Adrenal gland (tissue), 12 donors: ENCODE measurements around the gene PRKCZ. TPM values are rescaled to one million over a fixed set of nuclear protein-coding genes. Genes with fewer than 3 reads are reported as not detected.

ENCODE experiments used
- DNase-seq, 7 donors: peaks; one replicate each; pipeline ENCODE4 v3.0.0-alpha.2; 2019 to 2020
- H3K27ac ChIP-seq, 5 donors: fragments of 200-600 bp; sonication (generic) in 4 of 5; 1 replicate in 3 of 5; 2 replicates in 2 of 5; pipeline versions ENCODE4 v1.5.1 to v1.8.0; 2016 to 2020; ENCODE audit warnings: mild to moderate bottlenecking in 1 of 5
- H3K27me3 ChIP-seq: fragments of 200-600 bp; 2 replicates; pipeline ENCODE4 v1.8.0; 2021
- H3K36me3 ChIP-seq, 2 donors: fragments of 200-600 bp; replicated peaks in 1 of 2; 1 replicate in 1 of 2; 2 replicates in 1 of 2; pipeline versions ENCODE4 v1.5.1 to v1.8.0; 2018 to 2022
- H3K4me1 ChIP-seq, 2 donors: fragments of 200-600 bp; replicated peaks in 1 of 2; 1 replicate in 1 of 2; 2 replicates in 1 of 2; pipeline versions ENCODE4 v1.5.1 to v1.8.0; 2018 to 2021
- H3K4me3 ChIP-seq, 4 donors: fragments of 200-600 bp; sonication (generic) in 3 of 4; one replicate each; pipeline ENCODE4 v1.5.1; 2016 to 2018
- H3K9me3 ChIP-seq, 3 donors: fragments of 200-600 bp; sonication (generic) in 1 of 3; replicated peaks in 1 of 3; 1 replicate in 2 of 3; 2 replicates in 1 of 3; pipeline versions ENCODE4 v1.5.1 to v1.8.0; 2016 to 2021
- POLR2A ChIP-seq, 2 donors: fragments of 450-650 bp; IDR thresholded peaks; one replicate each; pipeline ENCODE4 v1.6.1; 2017; ENCODE audit warnings: antibody characterized with exemption in 2 of 2, mild to moderate bottlenecking in 2 of 2, moderate library complexity in 1 of 2
- WGBS, 4 donors: extraction: QIAGEN DNeasy Blood & Tissue Kit in 2 of 4; methylation state at CpG; one replicate each; pipeline versions ENCODE4 v1.1.5 to v1.1.7; 2013 to 2017; 5-methylcytosine and 5-hydroxymethylcytosine counted together
- intact Hi-C, 2 donors: fragments of 100-400 bp; cut with DNase I; formaldehyde crosslinking; loops; one replicate each; pipeline versions ENCODE4 v1.14.1 to v1.15.0; 2022 to 2023
- polyA plus RNA-seq, 3 donors: library from polyadenylated mRNA; stranded (reverse); fragments of 200-250 nt in 2 of 3; fragments of 350-450 nt in 1 of 3; fragmentation: Illumina TruSeq in 1 of 3; extraction: RNeasy Lipid Tissue Mini Kit (QIAGEN cat#74804) in 1 of 3; gene quantifications; one replicate each; pipeline ENCODE4 v1.2.3, GENCODE V29; 2013 to 2014
- total RNA-seq, 9 donors: library from RNA; depleted of rRNA in 4 of 9; stranded (reverse); fragments of >200 nt in 4 of 9; fragments of 120-200 nt in 1 of 9; fragmentation: NEBNext Ultra II Directional in 1 of 9; extraction: Animal tissue kit (Norgen Biotek cat#: 25700) in 1 of 9; gene quantifications; one replicate each; pipeline versions ENCODE4 v1.1.0 to v1.2.4, GENCODE V29; 2013 to 2023
- TF ChIP-seq, protein P1 (sequence below), 6 experiments: fragments of 450-650 bp in 4 of 6; fragments of 200-600 bp in 2 of 6; sonication (generic) in 1 of 6; IDR thresholded peaks; 1 replicate in 5 of 6; 2 replicates in 1 of 6; pipeline versions ENCODE4 v1.5.1 to v1.8.0; 2016 to 2021; ENCODE audit warnings: antibody characterized with exemption in 6 of 6, mild to moderate bottlenecking in 2 of 6, moderate library complexity in 1 of 6
- donor health status: healthy with polysubstance abuse.
- donor health status: Bipolar disorder and iron deficiency.
- donor health status: DM: yes; HTN: yes; CAD: no.
- donor health status: DM: no; HTN: no; CAD: no.
- donor health status: DM: no; HTN: no; CAD: no.
- donor health status: DM: yes; HTN: yes; CAD: no.

PRKCZ gene
- total and polyA plus RNA-seq, 12 donors: 8.2 to 50.5 (median 25.4) TPM

DNA sequence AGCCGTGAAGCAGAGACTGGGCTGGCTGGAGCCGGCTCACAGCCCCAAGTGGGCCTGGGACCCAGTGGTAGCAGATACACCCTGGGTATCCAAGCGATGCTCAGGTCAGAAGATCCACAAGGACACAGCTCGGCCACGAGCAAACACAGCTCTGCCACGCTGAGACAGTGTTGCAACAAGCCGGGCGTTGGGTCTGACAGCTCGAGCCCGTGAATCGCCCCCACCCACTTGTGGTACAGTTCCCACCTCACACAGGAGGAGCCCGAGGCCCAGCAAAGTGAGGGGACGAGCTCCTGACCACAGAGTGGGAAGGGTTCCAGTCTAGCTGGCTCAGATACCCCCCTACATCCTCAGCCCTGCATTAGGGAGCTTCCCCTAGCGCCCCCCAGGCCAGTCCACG lies 8.9 kb upstream of the PRKCZ start:
- no peaks in the 10 kb centered on the region for H3K9me3 ChIP-seq
- peaks cover 3 to 14% of the 10 kb centered on the region in 2 donors for H3K4me1 ChIP-seq
- no peak overlapping the region for H3K27ac ChIP-seq
- H3K27me3 ChIP-seq: no peaks in the 10 kb centered on the region
- H3K4me3 ChIP-seq: no peak overlapping the region
- WGBS, 4 donors: 82 to 94% (median 84%) methylated on average over 3 to 15 of the region's 15 CpGs
- no peak for TF ChIP-seq POLR2A (IDR thresholded peaks at IDR 0.05)
- TF ChIP-seq, protein P1, sequence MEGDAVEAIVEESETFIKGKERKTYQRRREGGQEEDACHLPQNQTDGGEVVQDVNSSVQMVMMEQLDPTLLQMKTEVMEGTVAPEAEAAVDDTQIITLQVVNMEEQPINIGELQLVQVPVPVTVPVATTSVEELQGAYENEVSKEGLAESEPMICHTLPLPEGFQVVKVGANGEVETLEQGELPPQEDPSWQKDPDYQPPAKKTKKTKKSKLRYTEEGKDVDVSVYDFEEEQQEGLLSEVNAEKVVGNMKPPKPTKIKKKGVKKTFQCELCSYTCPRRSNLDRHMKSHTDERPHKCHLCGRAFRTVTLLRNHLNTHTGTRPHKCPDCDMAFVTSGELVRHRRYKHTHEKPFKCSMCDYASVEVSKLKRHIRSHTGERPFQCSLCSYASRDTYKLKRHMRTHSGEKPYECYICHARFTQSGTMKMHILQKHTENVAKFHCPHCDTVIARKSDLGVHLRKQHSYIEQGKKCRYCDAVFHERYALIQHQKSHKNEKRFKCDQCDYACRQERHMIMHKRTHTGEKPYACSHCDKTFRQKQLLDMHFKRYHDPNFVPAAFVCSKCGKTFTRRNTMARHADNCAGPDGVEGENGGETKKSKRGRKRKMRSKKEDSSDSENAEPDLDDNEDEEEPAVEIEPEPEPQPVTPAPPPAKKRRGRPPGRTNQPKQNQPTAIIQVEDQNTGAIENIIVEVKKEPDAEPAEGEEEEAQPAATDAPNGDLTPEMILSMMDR (IDR thresholded peaks at IDR 0.05): no peak
- no peak for DNase-seq
- H3K36me3 ChIP-seq: no peaks in the 10 kb centered on the region
- intact Hi-C loops: loop anchor here in 1 of 2 donors (5.0 kb wide), 1 partner anchor 84 kb away; no protein-coding TSS in a partner anchor

DNA sequence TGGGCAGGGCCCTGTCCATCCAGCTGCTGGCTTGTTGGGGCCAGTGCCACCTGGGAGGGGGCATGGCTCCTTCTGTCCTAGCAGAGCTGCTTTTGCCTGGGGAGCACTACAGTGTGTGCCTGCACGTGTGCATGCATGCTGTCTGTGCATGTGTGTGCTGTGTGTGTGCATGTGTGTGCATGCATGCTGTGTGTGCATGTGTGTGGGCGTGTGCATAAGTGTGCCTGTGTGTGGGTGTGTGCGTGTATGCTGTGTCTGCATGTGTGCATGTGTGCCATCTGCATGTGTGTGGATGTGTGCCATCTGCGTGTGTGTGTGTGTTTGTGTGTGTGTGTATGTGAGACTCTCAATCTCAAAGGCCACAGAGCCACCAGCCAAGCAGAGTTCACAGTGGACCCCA lies 8.3 kb upstream of the PRKCZ start:
- WGBS, 4 donors: 56 to 84% (median 79%) methylated on average over 2 to 4 of the region's 4 CpGs
- no peak for DNase-seq
- no peak overlapping the region for H3K4me3 ChIP-seq
- peaks cover 3 to 14% of the 10 kb centered on the region in 2 donors for H3K4me1 ChIP-seq
- intact Hi-C loops: loop anchor here in 1 of 2 donors (5.0 kb wide), 1 partner anchor 85 kb away; no protein-coding TSS in a partner anchor
- H3K27me3 ChIP-seq: no peaks in the 10 kb centered on the region
- H3K36me3 ChIP-seq: no peaks in the 10 kb centered on the region
- no peaks in the 10 kb centered on the region for H3K9me3 ChIP-seq
- no peak overlapping the region for H3K27ac ChIP-seq
- TF ChIP-seq, protein P1 (IDR thresholded peaks at IDR 0.05): no peak
- TF ChIP-seq POLR2A (IDR thresholded peaks at IDR 0.05): no peak

DNA sequence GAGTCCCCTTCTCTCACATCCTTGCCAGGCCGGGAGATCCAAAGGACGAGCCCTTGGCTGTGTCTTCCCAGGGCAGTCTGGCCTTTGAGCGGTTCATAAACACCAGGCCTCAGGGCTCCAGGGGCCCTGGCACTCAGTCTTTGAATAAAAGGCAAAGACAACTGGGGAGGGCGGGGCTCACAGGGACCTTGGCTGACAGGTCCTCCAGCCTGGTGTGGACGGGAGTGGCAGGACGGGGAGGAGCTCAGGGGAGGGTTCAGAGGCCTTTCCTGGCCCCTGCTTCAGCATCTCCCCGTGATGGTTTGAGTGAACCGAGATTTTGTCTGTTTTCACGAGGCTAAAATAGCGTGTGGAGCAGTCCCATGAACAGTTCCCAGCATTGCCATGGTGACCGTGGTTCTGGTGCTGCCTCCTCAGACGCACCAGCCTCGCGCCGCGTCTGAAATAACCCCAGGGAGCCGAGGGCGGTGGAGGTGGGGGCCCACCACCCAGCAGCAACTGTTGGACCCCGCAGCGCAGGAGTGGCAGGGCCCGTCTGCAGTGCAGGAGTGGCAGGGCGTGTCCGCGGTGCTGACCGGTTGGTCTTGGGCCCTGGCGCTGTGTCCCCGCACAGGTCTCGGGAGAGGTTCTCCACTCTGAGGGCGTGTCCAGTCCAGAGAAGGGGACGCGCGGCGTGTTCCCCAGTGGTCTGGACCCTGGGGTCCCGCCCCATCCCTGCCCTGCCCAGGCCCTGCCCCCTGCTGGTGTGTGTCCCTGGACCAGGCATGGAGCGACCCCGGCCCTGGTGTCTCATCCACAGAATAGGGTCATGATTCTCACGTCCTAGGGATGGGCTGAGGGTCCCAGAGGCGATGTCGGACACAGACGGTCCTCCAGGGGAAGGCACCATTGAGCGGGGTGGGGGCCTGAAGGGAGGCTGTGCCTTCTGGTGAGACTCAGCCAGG lies 7.1 kb upstream of the PRKCZ start:
- Histone ChIP-seq H3K27ac (no peak overlapping the region), H3K36me3 (no peaks in the 10 kb centered on the region), H3K27me3 (no peaks in the 10 kb centered on the region), H3K4me3 (no peak overlapping the region), H3K9me3 (no peaks in the 10 kb centered on the region), H3K4me1 (peaks cover 3 to 14% of the 10 kb centered on the region in 2 donors)
- intact Hi-C loops: loop anchor here in 1 of 2 donors (5.0 kb wide), 1 partner anchor 86 kb away; no protein-coding TSS in a partner anchor
- no peak for DNase-seq
- WGBS, 4 donors: 80 to 86% (median 83%) methylated on average over 14 to 41 of the region's 41 CpGs
- TF ChIP-seq, protein P1 (IDR thresholded peaks at IDR 0.05): no peak
- no peak for TF ChIP-seq POLR2A (IDR thresholded peaks at IDR 0.05)

DNA sequence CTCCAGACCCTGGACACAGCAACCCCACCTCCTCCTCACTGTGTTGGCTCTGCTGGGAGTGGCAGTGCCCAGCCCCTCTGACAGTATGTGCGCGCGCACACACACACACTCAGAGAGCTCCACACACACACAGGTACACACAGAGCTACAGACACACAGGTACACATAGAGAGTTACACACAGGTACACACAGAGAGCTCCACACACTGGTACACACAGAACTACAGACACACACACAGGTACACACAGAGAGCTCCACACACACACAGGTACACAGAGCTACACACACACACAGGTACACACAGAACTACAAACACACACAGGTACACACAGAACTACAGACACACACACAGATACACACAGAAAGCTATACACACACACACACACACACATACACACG lies 6.3 kb upstream of the PRKCZ start:
- no peak for DNase-seq
- intact Hi-C loops: loop anchor here in 1 of 2 donors (5.0 kb wide), 1 partner anchor 87 kb away; no protein-coding TSS in a partner anchor
- TF ChIP-seq, protein P1 (IDR thresholded peaks at IDR 0.05): no peak
- no peak for TF ChIP-seq POLR2A (IDR thresholded peaks at IDR 0.05)
- H3K27me3 ChIP-seq: no peaks in the 10 kb centered on the region
- no peak overlapping the region for H3K27ac ChIP-seq
- H3K36me3 ChIP-seq: no peaks in the 10 kb centered on the region
- 91 to 98% (median 94%) methylated on average over 4 of the region's 4 CpGs for WGBS, 4 donors
- no peaks in the 10 kb centered on the region for H3K9me3 ChIP-seq
- no peak overlapping the region for H3K4me3 ChIP-seq
- H3K4me1 ChIP-seq: peaks cover 3 to 14% of the 10 kb centered on the region in 2 donors
